ENCODE results near the gene SLC34A2.

The SLC34A2 gene

DNA sequence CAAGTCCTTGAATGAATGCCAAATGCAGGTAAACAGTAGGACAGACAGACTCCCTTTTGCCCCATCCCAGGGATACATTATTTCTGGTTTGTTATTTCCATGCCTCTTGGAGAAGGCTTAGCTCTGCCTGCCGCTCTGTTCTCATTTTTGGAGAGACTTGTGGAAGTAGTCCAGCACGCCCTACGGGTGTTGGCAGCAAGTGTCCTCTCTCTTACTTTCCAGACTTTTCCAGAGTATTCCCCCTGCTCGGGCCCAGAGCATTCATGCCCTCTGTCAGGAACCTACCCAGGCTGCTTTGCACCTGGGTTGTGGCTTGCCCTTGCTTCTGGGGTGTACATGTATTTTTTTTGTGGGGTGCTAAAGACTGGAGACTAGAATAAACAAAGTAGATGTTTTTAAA, 15.3 kb downstream of the SLC34A2 start:
- no peak for DNase-seq (ENCODE audit: low spot score)
- ChIA-PET CTCF (no interaction called here), POLR2A (ENCODE audit: low non-redundant PET) (no interaction called here)
- H3K27ac ChIP-seq, result no peak overlapping the region
- TF ChIP-seq, protein P1, sequence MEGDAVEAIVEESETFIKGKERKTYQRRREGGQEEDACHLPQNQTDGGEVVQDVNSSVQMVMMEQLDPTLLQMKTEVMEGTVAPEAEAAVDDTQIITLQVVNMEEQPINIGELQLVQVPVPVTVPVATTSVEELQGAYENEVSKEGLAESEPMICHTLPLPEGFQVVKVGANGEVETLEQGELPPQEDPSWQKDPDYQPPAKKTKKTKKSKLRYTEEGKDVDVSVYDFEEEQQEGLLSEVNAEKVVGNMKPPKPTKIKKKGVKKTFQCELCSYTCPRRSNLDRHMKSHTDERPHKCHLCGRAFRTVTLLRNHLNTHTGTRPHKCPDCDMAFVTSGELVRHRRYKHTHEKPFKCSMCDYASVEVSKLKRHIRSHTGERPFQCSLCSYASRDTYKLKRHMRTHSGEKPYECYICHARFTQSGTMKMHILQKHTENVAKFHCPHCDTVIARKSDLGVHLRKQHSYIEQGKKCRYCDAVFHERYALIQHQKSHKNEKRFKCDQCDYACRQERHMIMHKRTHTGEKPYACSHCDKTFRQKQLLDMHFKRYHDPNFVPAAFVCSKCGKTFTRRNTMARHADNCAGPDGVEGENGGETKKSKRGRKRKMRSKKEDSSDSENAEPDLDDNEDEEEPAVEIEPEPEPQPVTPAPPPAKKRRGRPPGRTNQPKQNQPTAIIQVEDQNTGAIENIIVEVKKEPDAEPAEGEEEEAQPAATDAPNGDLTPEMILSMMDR (conservative IDR thresholded peaks at IDR 0.05; ENCODE audit: low read depth), result no peak

DNA sequence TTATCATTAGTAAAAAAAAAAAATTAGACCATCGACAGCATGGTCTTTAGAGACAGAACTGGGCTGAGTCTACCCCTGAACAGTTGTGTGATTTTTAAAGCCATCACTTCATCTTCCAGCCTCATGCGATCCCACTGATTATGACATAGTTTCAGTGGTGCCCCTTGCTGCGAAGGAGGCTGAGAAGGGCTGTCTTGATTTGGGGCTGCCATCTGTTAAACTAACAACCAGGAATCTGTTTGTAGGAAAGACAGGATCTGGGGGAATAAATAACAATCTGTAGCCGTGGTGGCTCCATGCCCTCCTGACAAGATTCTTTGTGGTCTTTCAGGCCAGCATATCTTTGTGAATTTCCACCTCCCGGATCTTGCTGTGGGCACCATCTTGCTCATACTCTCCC, 17.1 kb downstream of the SLC34A2 start:
- no peak overlapping the region for H3K27ac ChIP-seq
- ChIA-PET CTCF (no interaction called here), POLR2A (ENCODE audit: low non-redundant PET) (no interaction called here)
- no peak for DNase-seq (ENCODE audit: low spot score)
- TF ChIP-seq, protein P1 (conservative IDR thresholded peaks at IDR 0.05; ENCODE audit: low read depth), result no peak

DNA sequence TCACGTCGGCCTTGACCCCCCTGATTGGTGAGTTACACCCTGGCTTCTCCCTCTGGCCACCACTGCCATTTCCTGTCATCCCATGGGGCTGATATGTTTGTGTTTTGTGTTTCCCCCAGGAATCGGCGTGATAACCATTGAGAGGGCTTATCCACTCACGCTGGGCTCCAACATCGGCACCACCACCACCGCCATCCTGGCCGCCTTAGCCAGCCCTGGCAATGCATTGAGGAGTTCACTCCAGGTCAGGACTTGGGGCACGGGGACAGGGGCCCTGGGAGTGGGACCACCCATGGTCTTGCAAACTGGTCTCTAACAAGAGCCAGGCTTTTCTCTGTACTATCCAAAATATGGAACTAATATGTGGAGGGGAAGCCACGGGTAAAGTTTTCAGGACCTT, 18.7 kb downstream of the SLC34A2 start:
- ChIA-PET CTCF (no interaction called here), POLR2A (ENCODE audit: low non-redundant PET) (no interaction called here)
- no peak overlapping the region for H3K27ac ChIP-seq
- no peak for DNase-seq (ENCODE audit: low spot score)
- TF ChIP-seq, protein P1 (conservative IDR thresholded peaks at IDR 0.05; ENCODE audit: low read depth), result no peak

DNA sequence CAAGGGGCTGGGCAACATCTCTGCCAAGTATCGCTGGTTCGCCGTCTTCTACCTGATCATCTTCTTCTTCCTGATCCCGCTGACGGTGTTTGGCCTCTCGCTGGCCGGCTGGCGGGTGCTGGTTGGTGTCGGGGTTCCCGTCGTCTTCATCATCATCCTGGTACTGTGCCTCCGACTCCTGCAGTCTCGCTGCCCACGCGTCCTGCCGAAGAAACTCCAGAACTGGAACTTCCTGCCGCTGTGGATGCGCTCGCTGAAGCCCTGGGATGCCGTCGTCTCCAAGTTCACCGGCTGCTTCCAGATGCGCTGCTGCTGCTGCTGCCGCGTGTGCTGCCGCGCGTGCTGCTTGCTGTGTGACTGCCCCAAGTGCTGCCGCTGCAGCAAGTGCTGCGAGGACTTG, 20.6 kb downstream of the SLC34A2 start:
- CTCF ChIA-PET, result no interaction called here
- no peak for DNase-seq (ENCODE audit: low spot score)
- POLR2A ChIA-PET (ENCODE audit: low non-redundant PET), result no interaction called here
- TF ChIP-seq, protein P1 (conservative IDR thresholded peaks at IDR 0.05; ENCODE audit: low read depth), result no peak
- no peak overlapping the region for H3K27ac ChIP-seq

DNA sequence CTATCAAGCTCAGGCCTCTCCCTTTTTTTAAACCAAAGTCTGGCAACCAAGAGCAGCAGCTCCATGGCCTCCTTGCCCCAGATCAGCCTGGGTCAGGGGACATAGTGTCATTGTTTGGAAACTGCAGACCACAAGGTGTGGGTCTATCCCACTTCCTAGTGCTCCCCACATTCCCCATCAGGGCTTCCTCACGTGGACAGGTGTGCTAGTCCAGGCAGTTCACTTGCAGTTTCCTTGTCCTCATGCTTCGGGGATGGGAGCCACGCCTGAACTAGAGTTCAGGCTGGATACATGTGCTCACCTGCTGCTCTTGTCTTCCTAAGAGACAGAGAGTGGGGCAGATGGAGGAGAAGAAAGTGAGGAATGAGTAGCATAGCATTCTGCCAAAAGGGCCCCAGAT, 21.5 kb downstream of the SLC34A2 start:
- DNase-seq (ENCODE audit: low spot score), result no peak
- ChIA-PET POLR2A (ENCODE audit: low non-redundant PET) (no interaction called here), CTCF (interaction anchor here (0.7 kb wide), 1 partner anchor 11 kb away, joined by 3 read pairs; no protein-coding TSS in a partner anchor)
- TF ChIP-seq, protein P1 (conservative IDR thresholded peaks at IDR 0.05; ENCODE audit: low read depth), result no peak
- no peak overlapping the region for H3K27ac ChIP-seq

DNA sequence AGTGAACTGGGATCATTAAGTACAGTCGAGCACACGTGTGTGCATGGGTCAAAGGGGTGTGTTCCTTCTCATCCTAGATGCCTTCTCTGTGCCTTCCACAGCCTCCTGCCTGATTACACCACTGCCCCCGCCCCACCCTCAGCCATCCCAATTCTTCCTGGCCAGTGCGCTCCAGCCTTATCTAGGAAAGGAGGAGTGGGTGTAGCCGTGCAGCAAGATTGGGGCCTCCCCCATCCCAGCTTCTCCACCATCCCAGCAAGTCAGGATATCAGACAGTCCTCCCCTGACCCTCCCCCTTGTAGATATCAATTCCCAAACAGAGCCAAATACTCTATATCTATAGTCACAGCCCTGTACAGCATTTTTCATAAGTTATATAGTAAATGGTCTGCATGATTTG, 22.3 kb downstream of the SLC34A2 start:
- ChIA-PET CTCF (no interaction called here), POLR2A (ENCODE audit: low non-redundant PET) (no interaction called here)
- H3K27ac ChIP-seq, result no peak overlapping the region
- TF ChIP-seq, protein P1 (conservative IDR thresholded peaks at IDR 0.05; ENCODE audit: low read depth), result no peak
- DNase-seq (ENCODE audit: low spot score), result no peak

DNA sequence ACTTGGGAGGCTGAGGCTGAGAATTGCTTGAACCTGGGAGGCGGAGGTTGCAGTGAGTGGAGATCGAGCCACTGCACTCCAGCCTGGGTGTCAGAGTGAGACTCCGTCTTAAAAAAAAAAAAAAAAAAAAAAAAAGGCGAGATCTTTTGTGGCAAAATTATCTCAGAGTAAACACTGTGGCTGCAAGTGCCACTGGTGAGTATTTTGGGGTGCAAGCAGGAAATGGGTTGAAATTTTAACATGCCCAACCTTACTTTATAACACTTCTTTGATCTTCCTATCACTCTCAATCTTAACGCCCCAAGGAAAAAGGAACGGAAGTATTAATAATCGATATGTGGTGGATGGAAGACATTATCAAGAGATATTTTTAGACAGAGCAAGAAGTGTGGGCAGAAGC, 32.1 kb downstream of the SLC34A2 start:
- DNase-seq (ENCODE audit: low spot score), result no peak
- POLR2A ChIA-PET (ENCODE audit: low non-redundant PET), result no interaction called here
- CTCF ChIA-PET, result no interaction called here
- no peak overlapping the region for H3K27ac ChIP-seq
- TF ChIP-seq, protein P1 (conservative IDR thresholded peaks at IDR 0.05; ENCODE audit: low read depth), result no peak

All from RWPE1 (cell line).